Measurements from ENCODE around the gene SFMBT2.
A peak's percentile ranks its signal among the peaks of the same experiment; 100 is the strongest.

GRCh38 chr10:7121154-7121797 is 289.6 kb downstream of the SFMBT2 start:
- TF ChIP-seq CTCF (IDR thresholded peaks at IDR 0.05), result peak in 3 of 7 experiments; percentile 17 to 34 (median 30)
- no peak for TF ChIP-seq POLR2A (IDR thresholded peaks at IDR 0.05)

All from body of pancreas (tissue), 4 donors.